HEK293 (cell line): Measurements from ENCODE around the gene SYNE1.
A peak's percentile ranks its signal among the peaks of the same experiment; 100 is the strongest.

ENCODE experiments used
- CTCF ChIA-PET: fragments of 350-600 bp; formaldehyde crosslinking; extraction: SDS; loops from one replicate; lab custom pipeline; 2021; ENCODE audit warnings: antibody characterized with exemption; lab: Yijun Ruan, JAX
- POLR2A ChIA-PET: fragments of 300-600 bp; formaldehyde crosslinking; extraction: SDS; loops from one replicate; lab custom pipeline; 2020; ENCODE audit warnings: antibody characterized with exemption, inconsistent platforms; lab: Yijun Ruan, JAX
- H3K27ac ChIP-seq: fragments of 200-500 bp; sonication (Bioruptor generic); 2 replicates; pipeline ENCODE4 v1.5.1; 2014; ENCODE audit warnings: low read depth, low read length, control low read depth, inconsistent platforms; ENCODE audit errors: extremely low read depth
- H3K36me3 ChIP-seq, 2 experiments: fragments of 200-500 bp in 1 of 2; sonication (Bioruptor generic) in 1 of 2; 1 replicate in 1 of 2; 2 replicates in 1 of 2; pipeline ENCODE4 v1.5.1; 2014 to 2017; ENCODE audit warnings: inconsistent platforms in 2 of 2, low read length in 2 of 2; ENCODE audit not compliant: control insufficient read depth in 2 of 2, insufficient read depth in 1 of 2
- H3K4me1 ChIP-seq: fragments of 200-500 bp; sonication (Bioruptor generic); 2 replicates; pipeline ENCODE4 v1.5.1; 2014; ENCODE audit warnings: mild to moderate bottlenecking, low read length, inconsistent platforms; ENCODE audit not compliant: control insufficient read depth, insufficient read depth
- H3K4me3 ChIP-seq: 2 replicates; pipeline ENCODE4 v1.5.1; 2011; ENCODE audit warnings: low read depth, mild to moderate bottlenecking, control low read depth, low read length, moderate library complexity
- H3K9me3 ChIP-seq: fragments of 200-500 bp; sonication (Bioruptor generic); 2 replicates; pipeline ENCODE4 v1.5.1; 2014; ENCODE audit warnings: low read depth, low read length, inconsistent platforms; ENCODE audit not compliant: control insufficient read depth, insufficient read depth
- GLI4 ChIP-seq: fragments of 450-650 bp; formaldehyde crosslinking; IDR thresholded peaks from 2 replicates; pipeline ENCODE4 v1.5.1; 2016; ENCODE audit warnings: missing biosample characterization, missing genetic modification characterization
- SCRT1 ChIP-seq: fragments of 450-650 bp; formaldehyde crosslinking; IDR thresholded peaks from 2 replicates; pipeline ENCODE4 v1.5.1; 2016; ENCODE audit warnings: missing biosample characterization, missing genetic modification characterization, borderline replicate concordance
- SCRT2 ChIP-seq: fragments of 450-650 bp; formaldehyde crosslinking; IDR thresholded peaks from 2 replicates; pipeline ENCODE4 v1.5.1; 2016; ENCODE audit warnings: missing biosample characterization, missing genetic modification characterization
- SP7 ChIP-seq: fragments of 450-650 bp; formaldehyde crosslinking; IDR thresholded peaks from 2 replicates; pipeline ENCODE4 v1.5.1; 2016; ENCODE audit warnings: missing biosample characterization, missing genetic modification characterization
- YY1 ChIP-seq: fragments of 450-650 bp; formaldehyde crosslinking; IDR thresholded peaks from 2 replicates; pipeline ENCODE4 v1.5.1; 2018; ENCODE audit warnings: missing biosample characterization, missing genetic modification characterization
- YY2 ChIP-seq: fragments of 450-650 bp; formaldehyde crosslinking; IDR thresholded peaks from 2 replicates; pipeline ENCODE4 v1.5.1; 2016; ENCODE audit warnings: missing biosample characterization, missing genetic modification characterization
- ZNF23 ChIP-seq: fragments of 450-650 bp; formaldehyde crosslinking; IDR thresholded peaks from 2 replicates; pipeline ENCODE4 v1.5.1; 2016; ENCODE audit warnings: missing biosample characterization, missing genetic modification characterization, borderline replicate concordance
- ZNF37A ChIP-seq: fragments of 450-650 bp; IDR thresholded peaks from 2 replicates; pipeline ENCODE4 v1.5.1; 2018; ENCODE audit warnings: missing biosample characterization, missing genetic modification characterization
- ZNF571 ChIP-seq: fragments of 450-650 bp; formaldehyde crosslinking; IDR thresholded peaks from 2 replicates; pipeline ENCODE4 v1.5.0; 2017; ENCODE audit warnings: missing biosample characterization, missing genetic modification characterization
- ZNF654 ChIP-seq: fragments of 450-650 bp; formaldehyde crosslinking; IDR thresholded peaks from 2 replicates; pipeline ENCODE4 v1.5.1; 2016; ENCODE audit warnings: low read depth, missing biosample characterization, missing genetic modification characterization
- ZNF701 ChIP-seq: fragments of 450-650 bp; formaldehyde crosslinking; IDR thresholded peaks from 2 replicates; pipeline ENCODE4 v1.5.1; 2016; ENCODE audit warnings: missing biosample characterization, missing genetic modification characterization
- ZNF768 ChIP-seq: fragments of 450-650 bp; formaldehyde crosslinking; IDR thresholded peaks from 2 replicates; pipeline ENCODE4 v1.5.1; 2018; ENCODE audit warnings: missing biosample characterization, mild to moderate bottlenecking, missing genetic modification characterization
- TF ChIP-seq, protein P1 (sequence below): fragments of 450-650 bp; formaldehyde crosslinking; IDR thresholded peaks from 2 replicates; pipeline ENCODE4 v1.5.1; 2017; ENCODE audit warnings: missing biosample characterization, missing genetic modification characterization
- TF ChIP-seq, protein P2 (sequence below): fragments of 450-650 bp; formaldehyde crosslinking; IDR thresholded peaks from 2 replicates; pipeline ENCODE4 v1.5.1; 2016; ENCODE audit warnings: missing biosample characterization, missing genetic modification characterization
- TF ChIP-seq, protein P3 (sequence below): fragments of 450-650 bp; formaldehyde crosslinking; IDR thresholded peaks from 2 replicates; pipeline ENCODE4 v1.5.1; 2016; ENCODE audit warnings: missing biosample characterization, missing genetic modification characterization
- TF ChIP-seq, protein P4 (sequence below): fragments of 450-650 bp; formaldehyde crosslinking; IDR thresholded peaks from 2 replicates; pipeline ENCODE4 v1.5.1; 2016; ENCODE audit warnings: missing biosample characterization, missing genetic modification characterization
- TF ChIP-seq, protein P5 (sequence below): fragments of 450-650 bp; formaldehyde crosslinking; conservative IDR thresholded peaks from 2 replicates; pipeline ENCODE4 v1.5.1; 2016; ENCODE audit warnings: low read depth, missing biosample characterization, missing genetic modification characterization
- TF ChIP-seq, protein P6 (sequence below): fragments of 450-650 bp; formaldehyde crosslinking; IDR thresholded peaks from 2 replicates; pipeline ENCODE4 v1.5.1; 2016; ENCODE audit warnings: missing biosample characterization, missing genetic modification characterization

Gene SYNE1

DNA sequence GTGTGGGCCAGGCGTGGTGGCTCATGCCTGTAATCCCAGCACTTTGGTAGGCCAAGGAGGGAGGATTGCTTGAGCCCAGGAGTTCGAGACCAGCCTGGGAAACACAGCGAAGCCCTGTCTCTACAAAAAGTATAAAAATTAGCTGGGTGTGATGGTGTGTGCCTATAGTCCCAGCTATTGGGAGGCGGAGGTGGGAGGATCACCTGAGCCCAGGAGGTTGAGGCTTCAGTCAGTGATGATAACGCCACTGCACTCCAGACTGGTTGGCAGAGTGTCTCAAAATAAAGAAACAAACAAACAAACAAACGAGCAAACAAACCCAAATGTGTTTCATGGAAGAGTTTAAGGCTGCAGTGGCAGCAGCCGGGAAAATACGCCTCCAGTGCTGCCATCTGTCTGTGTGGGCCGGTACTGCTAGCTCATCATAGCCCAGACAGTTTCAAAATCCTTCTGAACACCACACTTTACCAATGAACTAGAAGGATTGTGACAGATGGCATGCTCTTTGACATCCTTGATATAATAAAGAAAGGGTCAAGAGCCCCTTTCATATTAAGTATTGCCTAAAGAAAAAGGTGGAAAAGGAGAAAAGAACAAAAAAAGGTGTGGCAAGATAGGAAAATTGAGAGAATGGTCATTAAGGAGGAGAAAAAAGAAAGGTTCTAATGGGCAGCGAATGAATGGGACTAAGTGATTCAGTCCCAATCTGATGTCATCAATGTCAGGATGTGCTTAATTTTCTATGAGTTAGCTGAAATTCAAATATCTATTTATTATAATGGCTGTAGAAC is 298.6 kb downstream of the SYNE1 start:
- TF ChIP-seq ZNF654: peak; percentile 27
- TF ChIP-seq, protein P1, sequence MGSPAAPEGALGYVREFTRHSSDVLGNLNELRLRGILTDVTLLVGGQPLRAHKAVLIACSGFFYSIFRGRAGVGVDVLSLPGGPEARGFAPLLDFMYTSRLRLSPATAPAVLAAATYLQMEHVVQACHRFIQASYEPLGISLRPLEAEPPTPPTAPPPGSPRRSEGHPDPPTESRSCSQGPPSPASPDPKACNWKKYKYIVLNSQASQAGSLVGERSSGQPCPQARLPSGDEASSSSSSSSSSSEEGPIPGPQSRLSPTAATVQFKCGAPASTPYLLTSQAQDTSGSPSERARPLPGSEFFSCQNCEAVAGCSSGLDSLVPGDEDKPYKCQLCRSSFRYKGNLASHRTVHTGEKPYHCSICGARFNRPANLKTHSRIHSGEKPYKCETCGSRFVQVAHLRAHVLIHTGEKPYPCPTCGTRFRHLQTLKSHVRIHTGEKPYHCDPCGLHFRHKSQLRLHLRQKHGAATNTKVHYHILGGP (tag by site-specific recombination): no peak
- TF ChIP-seq, protein P2, sequence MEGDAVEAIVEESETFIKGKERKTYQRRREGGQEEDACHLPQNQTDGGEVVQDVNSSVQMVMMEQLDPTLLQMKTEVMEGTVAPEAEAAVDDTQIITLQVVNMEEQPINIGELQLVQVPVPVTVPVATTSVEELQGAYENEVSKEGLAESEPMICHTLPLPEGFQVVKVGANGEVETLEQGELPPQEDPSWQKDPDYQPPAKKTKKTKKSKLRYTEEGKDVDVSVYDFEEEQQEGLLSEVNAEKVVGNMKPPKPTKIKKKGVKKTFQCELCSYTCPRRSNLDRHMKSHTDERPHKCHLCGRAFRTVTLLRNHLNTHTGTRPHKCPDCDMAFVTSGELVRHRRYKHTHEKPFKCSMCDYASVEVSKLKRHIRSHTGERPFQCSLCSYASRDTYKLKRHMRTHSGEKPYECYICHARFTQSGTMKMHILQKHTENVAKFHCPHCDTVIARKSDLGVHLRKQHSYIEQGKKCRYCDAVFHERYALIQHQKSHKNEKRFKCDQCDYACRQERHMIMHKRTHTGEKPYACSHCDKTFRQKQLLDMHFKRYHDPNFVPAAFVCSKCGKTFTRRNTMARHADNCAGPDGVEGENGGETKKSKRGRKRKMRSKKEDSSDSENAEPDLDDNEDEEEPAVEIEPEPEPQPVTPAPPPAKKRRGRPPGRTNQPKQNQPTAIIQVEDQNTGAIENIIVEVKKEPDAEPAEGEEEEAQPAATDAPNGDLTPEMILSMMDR (tag by site-specific recombination): peak; percentile 51; the same call in 1 of the 2 replicates
- CTCF ChIA-PET: interaction anchor here (0.6 to 3.5 kb wide), 51 partner anchors 10 to 1028 kb away, joined by 3 to 38 read pairs (median 4); no protein-coding TSS in a partner anchor
- Histone ChIP-seq H3K27ac (no peak overlapping the region), H3K4me1 (no peaks in the 10 kb centered on the region), H3K36me3 (peaks cover 0 to 23% of the 10 kb centered on the region in 2 experiments; a peak in 2 of 3 replicates), H3K9me3 (no peaks in the 10 kb centered on the region), H3K4me3 (no peak overlapping the region)
- POLR2A ChIA-PET: interaction anchor here (2.0 kb wide), 1 partner anchor 37 kb away, joined by 8 read pairs; no protein-coding TSS in a partner anchor

DNA sequence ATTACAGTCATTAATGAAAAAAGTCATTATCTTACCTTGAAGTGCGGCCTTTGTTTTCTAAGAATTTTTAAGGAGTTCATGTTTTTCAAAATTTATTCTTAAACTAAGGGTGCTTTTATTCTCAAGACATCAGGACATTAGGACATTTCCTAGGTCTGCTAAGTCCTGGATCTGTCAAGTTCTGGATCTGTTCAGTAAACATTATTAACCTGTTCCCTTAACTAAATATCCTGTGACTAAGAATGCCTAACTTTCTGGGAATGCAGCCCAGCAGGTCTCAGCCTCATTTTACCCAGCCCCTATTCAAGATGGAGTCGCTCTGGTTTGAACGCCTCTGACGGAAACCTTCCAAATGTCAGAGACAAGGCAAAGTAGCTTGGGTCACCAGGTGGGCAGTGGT is 302.6 kb downstream of the SYNE1 start:
- no peak overlapping the region for H3K27ac ChIP-seq
- peaks cover 0 to 28% of the 10 kb centered on the region in 2 experiments; a peak in 2 of 3 replicates for H3K36me3 ChIP-seq
- no peaks in the 10 kb centered on the region for H3K9me3 ChIP-seq
- POLR2A ChIA-PET: no interaction called here
- H3K4me3 ChIP-seq: no peak overlapping the region
- H3K4me1 ChIP-seq: no peaks in the 10 kb centered on the region
- TF ChIP-seq ZNF768 (no peak), YY1 (no peak), YY2 (tag by site-specific recombination) (no peak), ZNF23 (no peak), SCRT1 (tag by site-specific recombination) (no peak), ZNF701 (tag by site-specific recombination) (no peak), ZNF571 (no peak), SCRT2 (tag by site-specific recombination) (no peak), SP7 (tag by site-specific recombination) (no peak), ZNF37A (tag by site-specific recombination) (no peak), GLI4 (tag by site-specific recombination) (no peak)
- TF ChIP-seq, protein P3, sequence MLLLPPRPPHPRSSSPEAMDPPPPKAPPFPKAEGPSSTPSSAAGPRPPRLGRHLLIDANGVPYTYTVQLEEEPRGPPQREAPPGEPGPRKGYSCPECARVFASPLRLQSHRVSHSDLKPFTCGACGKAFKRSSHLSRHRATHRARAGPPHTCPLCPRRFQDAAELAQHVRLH (tag by site-specific recombination): no peak
- TF ChIP-seq, protein P4, sequence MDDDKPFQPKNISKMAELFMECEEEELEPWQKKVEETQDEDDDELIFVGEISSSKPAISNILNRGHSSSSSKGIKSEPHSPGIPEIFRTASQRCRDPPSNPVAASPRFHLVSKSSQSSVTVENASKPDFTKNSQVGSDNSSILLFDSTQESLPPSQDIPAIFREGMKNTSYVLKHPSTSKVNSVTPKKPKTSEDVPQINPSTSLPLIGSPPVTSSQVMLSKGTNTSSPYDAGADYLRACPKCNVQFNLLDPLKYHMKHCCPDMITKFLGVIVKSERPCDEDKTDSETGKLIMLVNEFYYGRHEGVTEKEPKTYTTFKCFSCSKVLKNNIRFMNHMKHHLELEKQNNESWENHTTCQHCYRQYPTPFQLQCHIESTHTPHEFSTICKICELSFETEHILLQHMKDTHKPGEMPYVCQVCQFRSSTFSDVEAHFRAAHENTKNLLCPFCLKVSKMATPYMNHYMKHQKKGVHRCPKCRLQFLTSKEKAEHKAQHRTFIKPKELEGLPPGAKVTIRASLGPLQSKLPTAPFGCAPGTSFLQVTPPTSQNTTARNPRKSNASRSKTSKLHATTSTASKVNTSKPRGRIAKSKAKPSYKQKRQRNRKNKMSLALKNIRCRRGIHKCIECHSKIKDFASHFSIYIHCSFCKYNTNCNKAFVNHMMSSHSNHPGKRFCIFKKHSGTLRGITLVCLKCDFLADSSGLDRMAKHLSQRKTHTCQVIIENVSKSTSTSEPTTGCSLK (tag by site-specific recombination): no peak
- TF ChIP-seq, protein P5, sequence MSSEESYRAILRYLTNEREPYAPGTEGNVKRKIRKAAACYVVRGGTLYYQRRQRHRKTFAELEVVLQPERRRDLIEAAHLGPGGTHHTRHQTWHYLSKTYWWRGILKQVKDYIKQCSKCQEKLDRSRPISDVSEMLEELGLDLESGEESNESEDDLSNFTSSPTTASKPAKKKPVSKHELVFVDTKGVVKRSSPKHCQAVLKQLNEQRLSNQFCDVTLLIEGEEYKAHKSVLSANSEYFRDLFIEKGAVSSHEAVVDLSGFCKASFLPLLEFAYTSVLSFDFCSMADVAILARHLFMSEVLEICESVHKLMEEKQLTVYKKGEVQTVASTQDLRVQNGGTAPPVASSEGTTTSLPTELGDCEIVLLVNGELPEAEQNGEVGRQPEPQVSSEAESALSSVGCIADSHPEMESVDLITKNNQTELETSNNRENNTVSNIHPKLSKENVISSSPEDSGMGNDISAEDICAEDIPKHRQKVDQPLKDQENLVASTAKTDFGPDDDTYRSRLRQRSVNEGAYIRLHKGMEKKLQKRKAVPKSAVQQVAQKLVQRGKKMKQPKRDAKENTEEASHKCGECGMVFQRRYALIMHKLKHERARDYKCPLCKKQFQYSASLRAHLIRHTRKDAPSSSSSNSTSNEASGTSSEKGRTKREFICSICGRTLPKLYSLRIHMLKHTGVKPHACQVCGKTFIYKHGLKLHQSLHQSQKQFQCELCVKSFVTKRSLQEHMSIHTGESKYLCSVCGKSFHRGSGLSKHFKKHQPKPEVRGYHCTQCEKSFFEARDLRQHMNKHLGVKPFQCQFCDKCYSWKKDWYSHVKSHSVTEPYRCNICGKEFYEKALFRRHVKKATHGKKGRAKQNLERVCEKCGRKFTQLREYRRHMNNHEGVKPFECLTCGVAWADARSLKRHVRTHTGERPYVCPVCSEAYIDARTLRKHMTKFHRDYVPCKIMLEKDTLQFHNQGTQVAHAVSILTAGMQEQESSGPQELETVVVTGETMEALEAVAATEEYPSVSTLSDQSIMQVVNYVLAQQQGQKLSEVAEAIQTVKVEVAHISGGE (tag by site-specific recombination): no peak
- TF ChIP-seq, protein P6, sequence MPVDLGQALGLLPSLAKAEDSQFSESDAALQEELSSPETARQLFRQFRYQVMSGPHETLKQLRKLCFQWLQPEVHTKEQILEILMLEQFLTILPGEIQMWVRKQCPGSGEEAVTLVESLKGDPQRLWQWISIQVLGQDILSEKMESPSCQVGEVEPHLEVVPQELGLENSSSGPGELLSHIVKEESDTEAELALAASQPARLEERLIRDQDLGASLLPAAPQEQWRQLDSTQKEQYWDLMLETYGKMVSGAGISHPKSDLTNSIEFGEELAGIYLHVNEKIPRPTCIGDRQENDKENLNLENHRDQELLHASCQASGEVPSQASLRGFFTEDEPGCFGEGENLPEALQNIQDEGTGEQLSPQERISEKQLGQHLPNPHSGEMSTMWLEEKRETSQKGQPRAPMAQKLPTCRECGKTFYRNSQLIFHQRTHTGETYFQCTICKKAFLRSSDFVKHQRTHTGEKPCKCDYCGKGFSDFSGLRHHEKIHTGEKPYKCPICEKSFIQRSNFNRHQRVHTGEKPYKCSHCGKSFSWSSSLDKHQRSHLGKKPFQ (tag by site-specific recombination): no peak
- CTCF ChIA-PET: interaction anchor here (0.5 kb wide), 1 partner anchor 335 kb away, joined by 4 read pairs; no protein-coding TSS in a partner anchor
